ENCODE results near the gene FZD2. TPM values are rescaled to one million over a fixed set of nuclear protein-coding genes. Genes with fewer than 3 reads are reported as not detected.

FZD2 gene
- total and polyA plus RNA-seq, 2 of the 8 experiments (the other 6 are each of a cell fraction or from before 2014, with no cell fraction given), result 17.6 to 86.7 TPM

- H3K14ac ChIP-seq (ENCODE audit: insufficient read length), result no peak overlapping the region
- H4K8ac ChIP-seq (ENCODE audit: extremely low read depth, insufficient read depth, low read length), result no peak overlapping the region
- no peak overlapping the region for H3K4me2 ChIP-seq (ENCODE audit: insufficient read depth in 1 of 2, low read depth in 2 of 2, low read length in 2 of 2)
- H3K23me2 ChIP-seq (ENCODE audit: low read depth, low read length), result no peaks in the 10 kb centered on the region
- no peak overlapping the region for H2BK20ac ChIP-seq (ENCODE audit: low read length)
- H3K23ac ChIP-seq (ENCODE audit: insufficient read length), result no peak overlapping the region
- no peak overlapping the region for H4K5ac ChIP-seq (ENCODE audit: insufficient read length, low read depth, low read length)
- TF ChIP-seq SUZ12 (IDR thresholded peaks at IDR 0.05; ENCODE audit: low read length) (no peak), KDM1A (IDR thresholded peaks at IDR 0.05; ENCODE audit: borderline replicate concordance, low read length) (peak; percentile 77; the same call in 1 of the 2 replicates), HDAC2 (IDR thresholded peaks at IDR 0.05; ENCODE audit: borderline replicate concordance in 1 of 2, low read depth in 2 of 2, low read length in 2 of 2) (peak in 1 of 2 experiments; percentile 56; a peak in 1 of 4 replicates), PHF8 (conservative IDR thresholded peaks at IDR 0.05; ENCODE audit: low read depth, low read length) (no peak)
- no peak for DNase-seq (ENCODE audit: low read depth in 1 of 2, low spot score in 2 of 2)
- H4K91ac ChIP-seq (replicated peaks; ENCODE audit: insufficient read length, low read length), result no peak overlapping the region
- H3K56ac ChIP-seq (replicated peaks; ENCODE audit: insufficient read length, low read depth, low read length), result no peak overlapping the region
- CTCF ChIA-PET (ENCODE audit: partially characterized antibody), result interaction anchor here (1.5 kb wide), 1 partner anchor 36 kb away, joined by 3 read pairs; no protein-coding TSS in a partner anchor
- 0 out of 7 replicates have a peak, but pooled peaks cover 0 to 1% (median 0%) of the 10 kb centered on the region in 4 experiments for H3K27me3 ChIP-seq (replicated peaks in 1 of 4; ENCODE audit: control insufficient read depth in 3 of 4, extremely low read depth in 1 of 4, insufficient read depth in 3 of 4, low read length in 3 of 4)
- POLR2A ChIA-PET (ENCODE audit: partially characterized antibody), result interaction anchor here (1.7 kb wide), 1 partner anchor 35 kb away, joined by 3 read pairs; no protein-coding TSS in a partner anchor
- 86% methylated on average over 1 of the region's 1 CpG; no CpG with 5 or more reads in 1 of the 2 experiments for WGBS, 2 experiments (ENCODE audit: extremely low coverage in 1 of 2, insufficient coverage in 1 of 2, insufficient read length in 1 of 2, insufficient replicate concordance in 2 of 2, low coverage in 1 of 2, low lambda C conversion rate in 2 of 2, missing lambda C conversion rate in 1 of 2)
- H2BK5ac ChIP-seq (ENCODE audit: low read depth, low read length), result no peak overlapping the region
- no peaks in the 10 kb centered on the region for H3K79me2 ChIP-seq (ENCODE audit: control insufficient read depth in 1 of 2, insufficient read depth in 2 of 2, low read length in 2 of 2)
- H3K9me3 ChIP-seq (ENCODE audit: insufficient read depth in 2 of 2, low read depth in 1 of 2, low read length in 1 of 2), result peaks cover 7 to 13% of the 10 kb centered on the region in 2 experiments; a peak in 2 of 4 replicates
- H3K79me1 ChIP-seq (ENCODE audit: low read depth, low read length), result no peaks in the 10 kb centered on the region
- no peak overlapping the region for H3K4ac ChIP-seq (replicated peaks; ENCODE audit: insufficient read length, low read depth, low read length)
- no peak overlapping the region for H2BK120ac ChIP-seq (replicated peaks; ENCODE audit: low read depth, low read length)
- no peak overlapping the region for H2BK15ac ChIP-seq (ENCODE audit: low read length)
- H3K9ac ChIP-seq (replicated peaks in 1 of 4; ENCODE audit: extremely low read depth in 1 of 4, low read depth in 3 of 4, low read length in 3 of 4), result no peak overlapping the region
- no peak overlapping the region for H2AFZ ChIP-seq (ENCODE audit: low read length)
- no peaks in the 10 kb centered on the region for H3K36me3 ChIP-seq (ENCODE audit: control insufficient read depth in 2 of 4, insufficient read depth in 4 of 4, low read length in 3 of 4)
- no peak for FAIRE-seq
- H2AK5ac ChIP-seq (ENCODE audit: low read depth, low read length), result no peak overlapping the region
- H3K4me1 ChIP-seq (replicated peaks in 1 of 4; ENCODE audit: control insufficient read depth in 3 of 4, insufficient read depth in 4 of 4, low read length in 3 of 4), result no peaks in the 10 kb centered on the region
- H3K4me3 ChIP-seq (ENCODE audit: extremely low read depth in 1 of 4, insufficient read depth in 2 of 4, low read depth in 3 of 4, low read length in 4 of 4), result no peak overlapping the region
- no peak overlapping the region for H3K18ac ChIP-seq (ENCODE audit: extremely low read depth, low read length)
- H2BK12ac ChIP-seq (ENCODE audit: low read depth, low read length), result no peak overlapping the region
- no peak overlapping the region for H3K27ac ChIP-seq (ENCODE audit: low read depth, low read length)
- no peaks in the 10 kb centered on the region for H4K20me1 ChIP-seq (replicated peaks in 1 of 2; ENCODE audit: control insufficient read depth in 1 of 2, insufficient read depth in 2 of 2, low read length in 2 of 2)
Observed at GRCh38 chr17:44527102-44527501, 30.2 kb upstream of the FZD2 start.

Measured in H1 (cell line).